ENCODE results near the gene RLBP1.

RLBP1 gene

DNA sequence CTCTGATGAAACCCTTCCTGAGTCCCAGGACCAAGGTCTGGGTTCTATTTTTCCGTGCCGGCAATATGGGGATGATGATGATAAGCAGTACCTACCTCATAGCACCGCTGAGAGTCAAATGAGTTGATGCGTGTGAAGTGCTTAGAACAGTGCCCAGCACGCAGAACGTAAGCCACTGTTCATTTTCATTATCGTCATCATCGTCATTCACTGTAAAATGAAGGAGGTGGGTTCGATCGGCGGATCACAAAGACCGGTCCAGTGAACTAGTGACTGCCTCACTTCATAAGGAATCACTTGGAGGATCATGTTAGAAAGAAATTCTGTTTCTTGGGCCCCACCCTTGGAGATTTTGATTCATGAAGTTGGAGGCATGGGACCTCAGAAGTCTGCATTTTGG lies 44.3 kb downstream of the RLBP1 start:
- TF ChIP-seq GATA2 (IDR thresholded peaks at IDR 0.05; ENCODE audit: low read depth, low read length) (no peak), GATA3 (IDR thresholded peaks at IDR 0.05; ENCODE audit: low read depth, low read length) (no peak)

DNA sequence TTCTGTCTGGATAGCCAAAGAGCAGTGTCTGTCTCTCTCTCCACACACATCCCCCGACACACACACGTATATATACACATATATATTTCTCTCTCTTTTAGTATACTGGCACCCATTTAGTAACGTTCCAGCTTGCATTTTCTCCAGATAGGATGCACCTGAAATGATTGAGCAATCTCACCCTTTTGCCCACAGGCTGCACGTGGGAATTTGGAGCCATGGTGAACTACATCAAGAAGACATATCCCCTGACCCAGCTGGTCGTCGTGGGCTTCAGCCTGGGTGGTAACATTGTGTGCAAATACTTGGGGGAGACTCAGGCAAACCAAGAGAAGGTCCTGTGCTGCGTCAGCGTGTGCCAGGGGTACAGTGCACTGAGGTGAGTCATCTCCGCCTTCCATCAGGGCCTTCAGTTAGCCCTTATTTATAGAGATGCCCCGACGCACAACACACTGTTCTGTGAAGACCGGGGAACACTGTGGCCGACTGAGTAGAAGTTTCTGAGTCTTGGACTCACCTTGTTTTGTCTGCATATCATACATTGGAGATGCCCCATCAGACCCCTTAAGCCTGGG lies 45.7 kb downstream of the RLBP1 start:
- no peak for TF ChIP-seq GATA3 (IDR thresholded peaks at IDR 0.05; ENCODE audit: low read depth, low read length)
- TF ChIP-seq GATA2 (IDR thresholded peaks at IDR 0.05; ENCODE audit: low read depth, low read length): no peak

DNA sequence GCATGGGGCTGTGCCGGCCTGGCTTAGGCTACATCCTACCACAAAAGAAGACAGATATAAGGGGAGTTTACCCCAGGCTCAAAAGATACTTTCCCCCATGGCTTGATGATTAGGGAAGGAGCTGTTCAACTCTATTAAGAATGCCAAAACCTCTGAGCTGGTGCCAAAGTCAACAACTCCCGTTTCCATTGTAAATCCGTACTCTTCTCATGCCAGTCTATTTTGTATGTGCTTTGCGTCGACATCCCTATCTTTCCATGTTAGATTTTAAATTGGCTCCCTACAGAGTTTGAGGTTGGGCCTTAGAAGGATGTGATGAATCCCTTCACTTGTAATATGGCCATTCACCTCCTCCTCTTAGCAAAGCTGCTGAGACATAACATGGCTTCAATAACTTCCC lies 46.9 kb downstream of the RLBP1 start:
- no peak for TF ChIP-seq GATA2 (IDR thresholded peaks at IDR 0.05; ENCODE audit: low read depth, low read length)
- no peak for TF ChIP-seq GATA3 (IDR thresholded peaks at IDR 0.05; ENCODE audit: low read depth, low read length)

DNA sequence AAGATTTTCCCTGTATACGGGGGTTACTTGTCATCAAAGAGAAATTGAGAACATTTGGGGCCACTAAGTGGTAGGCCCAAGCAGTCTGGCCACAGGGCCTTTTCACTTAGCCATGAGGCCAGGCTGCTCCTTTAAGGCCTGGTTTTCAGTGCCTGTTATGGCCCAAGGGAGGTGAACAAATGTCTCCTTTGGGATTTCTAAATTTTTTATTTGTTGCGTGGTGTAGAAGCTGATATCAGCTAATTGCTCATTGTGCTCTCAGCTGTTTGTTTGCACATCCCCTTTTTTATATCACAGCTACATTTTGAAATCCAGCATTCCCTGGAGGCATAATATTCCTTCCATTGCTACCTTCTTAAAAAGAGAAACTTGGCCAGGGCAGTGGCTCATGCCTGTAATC lies 48.5 kb downstream of the RLBP1 start:
- no peak for TF ChIP-seq GATA2 (IDR thresholded peaks at IDR 0.05; ENCODE audit: low read depth, low read length)
- TF ChIP-seq GATA3 (IDR thresholded peaks at IDR 0.05; ENCODE audit: low read depth, low read length): no peak

DNA sequence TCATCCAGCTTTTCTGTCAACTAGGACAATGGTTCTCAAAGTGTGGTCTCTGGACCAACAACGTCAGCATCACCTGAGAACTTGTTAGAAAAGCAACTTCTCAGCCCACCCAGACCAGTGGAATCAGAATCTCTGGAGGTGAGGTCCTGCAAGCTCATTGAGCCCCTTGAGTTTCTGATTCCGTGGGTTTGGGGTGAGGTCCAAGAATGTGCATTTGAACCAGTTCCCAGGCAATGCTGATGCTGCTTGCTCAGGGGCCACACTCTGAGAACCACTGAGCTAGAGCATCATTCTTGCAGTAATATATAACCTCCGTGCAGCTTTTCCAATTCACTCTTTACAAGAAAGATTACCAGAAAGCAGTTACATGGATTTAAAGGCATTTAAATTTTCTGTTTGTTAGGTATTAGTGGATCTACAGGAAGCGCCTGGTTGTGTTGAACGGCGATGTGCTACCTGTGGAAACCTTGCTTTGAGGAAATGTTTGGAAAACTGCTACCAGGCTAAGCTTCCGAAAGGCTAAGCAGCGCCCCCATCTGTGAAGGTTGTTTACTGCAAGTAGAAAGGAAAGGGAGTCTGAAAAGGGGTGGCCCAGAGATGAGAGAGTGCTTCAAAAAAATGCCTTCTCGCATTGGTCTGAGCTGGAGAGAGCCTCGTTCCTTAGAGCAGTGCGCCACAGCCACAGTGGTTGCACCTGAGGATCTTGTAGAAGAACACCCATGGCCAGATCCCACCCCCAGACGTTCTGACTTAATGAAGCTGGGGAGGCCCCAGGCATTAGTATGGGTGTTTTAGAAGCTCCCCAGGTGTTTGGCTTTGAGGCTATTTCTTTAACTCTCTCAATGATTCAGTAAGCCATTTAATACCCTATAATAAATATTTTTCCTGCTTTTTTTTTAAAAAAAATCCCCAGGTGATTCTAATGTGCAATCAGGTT lies 50.0 kb downstream of the RLBP1 start:
- TF ChIP-seq GATA3 (IDR thresholded peaks at IDR 0.05; ENCODE audit: low read depth, low read length): no peak
- TF ChIP-seq GATA2 (IDR thresholded peaks at IDR 0.05; ENCODE audit: low read depth, low read length): no peak

DNA sequence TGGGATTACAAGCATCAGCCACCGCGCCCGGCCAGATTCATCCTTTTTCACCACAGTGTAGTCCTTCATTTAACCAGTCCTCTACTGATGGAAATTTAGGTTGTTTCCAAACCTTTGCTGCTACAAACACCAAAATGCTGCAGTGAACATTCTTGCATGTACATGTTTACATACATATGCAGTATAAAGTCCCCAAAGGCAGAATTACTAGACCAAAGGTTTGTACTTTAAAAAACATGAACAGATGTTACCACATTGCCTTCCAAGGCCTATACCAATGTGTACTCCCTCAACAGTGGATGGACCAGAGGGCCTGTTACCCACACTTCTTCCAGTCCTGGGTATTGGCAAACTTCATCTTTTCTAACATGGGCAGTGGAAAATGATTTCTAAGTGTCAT lies 51.0 kb downstream of the RLBP1 start:
- no peak for TF ChIP-seq GATA3 (IDR thresholded peaks at IDR 0.05; ENCODE audit: low read depth, low read length)
- TF ChIP-seq GATA2 (IDR thresholded peaks at IDR 0.05; ENCODE audit: low read depth, low read length): no peak

DNA sequence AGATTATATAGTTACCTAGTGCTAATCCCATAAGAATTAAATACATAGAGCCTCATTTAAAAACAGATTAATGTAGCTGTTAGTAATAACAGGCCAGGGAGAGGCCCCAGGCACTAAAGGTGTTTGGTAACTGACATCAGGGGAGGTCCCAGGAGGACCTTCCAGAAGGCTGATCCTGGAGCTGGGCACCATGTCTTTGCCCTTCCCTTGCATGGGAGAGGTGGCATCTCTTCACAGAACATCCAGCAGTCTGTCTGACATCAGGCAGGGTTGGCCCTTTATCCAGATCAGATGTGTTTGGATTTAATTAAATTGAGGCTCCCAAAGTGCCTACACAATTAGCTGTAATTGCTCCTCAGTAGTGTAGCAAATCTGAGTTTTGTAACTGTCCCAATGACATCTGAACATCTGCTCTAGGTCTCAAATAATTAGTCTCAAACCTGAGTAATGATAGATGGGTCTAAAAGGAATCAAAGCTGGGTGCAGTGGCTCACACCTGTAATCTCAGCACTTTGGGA lies 53.0 kb downstream of the RLBP1 start:
- TF ChIP-seq GATA3 (IDR thresholded peaks at IDR 0.05; ENCODE audit: low read depth, low read length) (no peak), GATA2 (IDR thresholded peaks at IDR 0.05; ENCODE audit: low read depth, low read length) (no peak)

DNA sequence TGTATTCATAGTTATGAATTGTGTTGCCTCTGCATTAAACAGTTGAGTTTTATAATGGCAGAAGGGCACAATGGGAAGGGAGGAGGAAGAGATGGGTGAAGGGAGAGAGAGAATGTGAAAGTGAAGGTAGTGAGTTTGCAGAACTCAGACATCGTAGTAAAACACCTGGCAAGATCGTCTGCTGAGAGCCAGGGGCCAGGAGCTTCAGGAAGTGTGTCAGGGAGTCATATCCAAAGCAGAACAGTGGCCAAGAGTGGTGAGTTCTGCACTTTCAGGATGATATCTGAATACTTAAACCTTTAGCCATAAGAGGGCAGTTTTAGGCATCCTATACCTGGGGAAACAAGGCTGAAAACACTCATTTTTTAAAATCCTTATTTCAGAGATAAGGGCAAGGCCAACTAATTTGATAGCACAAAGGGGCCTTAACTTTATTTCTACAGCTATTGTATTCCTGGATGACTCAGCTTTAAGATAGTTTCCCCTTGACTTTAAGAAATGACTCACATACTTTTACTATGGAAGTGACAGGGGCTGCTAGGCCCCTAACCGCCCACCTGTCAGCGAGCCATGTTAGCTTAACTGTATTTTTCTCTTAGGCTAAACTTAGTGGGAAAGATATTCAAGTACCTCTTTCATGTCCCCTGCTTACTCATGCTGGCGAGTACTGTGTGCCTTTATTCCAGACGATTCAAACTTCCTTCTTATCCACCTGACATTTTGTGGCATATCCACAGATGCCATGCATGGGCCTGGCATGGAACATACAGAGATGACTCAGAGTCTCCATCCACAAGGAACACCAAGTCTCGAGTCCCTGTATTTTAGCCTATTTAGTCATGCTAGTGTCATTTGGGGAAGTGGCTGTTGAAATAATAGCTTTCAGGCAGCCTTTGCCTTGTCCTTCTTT lies 53.9 kb downstream of the RLBP1 start:
- TF ChIP-seq GATA3 (IDR thresholded peaks at IDR 0.05; ENCODE audit: low read depth, low read length) (no peak), GATA2 (IDR thresholded peaks at IDR 0.05; ENCODE audit: low read depth, low read length) (no peak)

DNA sequence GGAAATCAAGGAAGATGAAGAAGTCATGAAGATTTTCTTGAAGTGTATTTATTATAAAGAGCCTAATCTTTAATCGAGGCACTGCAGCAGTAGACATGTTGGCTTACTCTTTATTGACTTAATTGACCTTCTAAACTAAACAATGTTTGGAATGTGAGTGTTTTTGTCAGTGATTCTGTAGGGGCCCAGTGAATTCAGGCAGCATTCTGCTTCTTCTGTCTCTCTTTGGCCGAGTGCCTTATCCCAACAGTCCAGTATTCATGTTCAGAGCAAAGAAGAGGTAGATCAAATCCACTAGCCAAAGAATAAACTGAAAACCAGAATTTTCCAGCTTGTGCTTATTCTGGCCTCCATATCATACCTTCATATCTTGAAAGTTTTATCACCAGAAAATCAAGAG lies 55.7 kb downstream of the RLBP1 start:
- TF ChIP-seq GATA2 (IDR thresholded peaks at IDR 0.05; ENCODE audit: low read depth, low read length) (no peak), GATA3 (IDR thresholded peaks at IDR 0.05; ENCODE audit: low read depth, low read length) (no peak)

DNA sequence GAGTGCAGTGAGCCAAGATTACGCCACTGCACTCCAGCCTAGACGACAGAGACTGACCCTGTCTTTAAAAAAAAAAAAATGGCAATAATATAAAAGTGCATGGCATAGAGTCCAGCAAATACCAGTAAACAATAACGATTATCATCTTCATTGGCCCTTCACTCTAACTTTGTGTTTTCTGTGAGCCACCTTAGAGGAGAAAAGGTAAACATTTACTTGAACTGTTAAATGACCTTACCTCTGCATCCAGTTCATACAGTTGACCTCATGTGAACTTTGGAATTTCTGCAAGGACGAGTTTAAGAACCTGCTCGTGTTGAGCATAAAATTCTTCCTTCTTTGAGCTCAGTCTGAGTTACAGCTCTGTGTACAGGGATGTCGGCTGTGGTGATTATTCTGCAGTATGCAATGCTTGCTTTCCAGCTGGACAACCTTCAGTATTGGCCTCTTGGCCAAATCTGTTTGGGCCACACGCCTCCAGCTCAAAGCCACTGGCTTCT lies 56.6 kb downstream of the RLBP1 start:
- TF ChIP-seq GATA3 (IDR thresholded peaks at IDR 0.05; ENCODE audit: low read depth, low read length): no peak
- no peak for TF ChIP-seq GATA2 (IDR thresholded peaks at IDR 0.05; ENCODE audit: low read depth, low read length)

DNA sequence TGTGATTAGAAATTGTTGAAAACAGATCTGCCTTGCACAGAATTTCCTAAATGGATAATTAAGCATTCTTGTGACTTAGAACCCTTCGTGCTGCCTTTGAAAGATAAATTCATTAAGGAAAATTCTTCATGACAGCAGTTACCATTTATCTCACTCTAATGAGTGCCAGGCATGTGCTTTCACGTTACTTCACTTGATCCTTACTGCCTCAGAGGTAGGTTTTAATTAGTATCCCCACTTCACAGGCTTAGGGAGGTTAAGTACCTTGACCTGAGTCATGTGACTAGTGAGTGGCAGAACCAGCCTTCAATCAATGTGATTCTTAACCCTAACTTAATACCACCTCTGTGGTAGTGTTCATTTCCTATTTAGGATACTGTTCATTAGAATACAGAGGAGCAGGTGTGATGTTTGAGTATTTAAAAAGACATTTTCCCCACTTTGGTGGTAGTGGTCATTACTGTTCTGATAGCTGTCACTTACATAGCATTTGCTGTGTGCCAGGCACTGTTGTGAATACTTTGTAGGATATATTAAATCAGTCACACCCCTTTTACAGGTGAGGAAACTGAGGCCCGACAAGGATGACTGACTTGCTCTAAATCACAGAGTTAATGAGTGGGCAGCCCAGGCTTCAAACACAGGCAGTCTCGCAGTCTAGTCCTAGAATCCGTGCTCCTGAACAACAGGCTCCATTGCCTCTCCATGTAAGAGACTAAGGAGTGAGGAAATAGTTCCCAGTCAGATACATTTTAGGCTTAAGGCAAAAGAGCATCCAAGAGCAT lies 57.9 kb downstream of the RLBP1 start:
- no peak for TF ChIP-seq GATA2 (IDR thresholded peaks at IDR 0.05; ENCODE audit: low read depth, low read length)
- no peak for TF ChIP-seq GATA3 (IDR thresholded peaks at IDR 0.05; ENCODE audit: low read depth, low read length)

DNA sequence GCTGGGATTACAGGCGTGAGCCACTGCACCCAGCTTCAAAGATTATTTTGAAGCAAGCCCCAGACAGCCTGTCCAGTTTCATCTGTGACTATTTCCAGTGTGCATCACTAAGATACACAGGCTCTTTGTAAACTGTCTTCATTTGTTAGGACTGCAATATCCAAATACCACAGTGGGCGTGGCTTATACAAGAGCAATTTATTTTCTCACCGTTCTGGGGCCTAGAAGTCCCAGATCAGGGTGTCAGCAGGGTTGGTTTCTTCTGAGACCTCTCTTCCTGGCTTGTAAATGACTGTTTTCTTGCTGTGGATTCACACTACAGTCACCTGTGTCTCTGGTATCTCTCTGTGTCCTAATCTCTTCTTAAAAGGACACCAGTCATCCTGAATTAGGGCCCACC lies 59.7 kb downstream of the RLBP1 start:
- TF ChIP-seq GATA3 (IDR thresholded peaks at IDR 0.05; ENCODE audit: low read depth, low read length): no peak
- TF ChIP-seq GATA2 (IDR thresholded peaks at IDR 0.05; ENCODE audit: low read depth, low read length): no peak
